Keratinocyte (primary cell): ENCODE results near the gene PCDH15. TPM values are rescaled to one million over a fixed set of nuclear protein-coding genes. Genes with fewer than 3 reads are reported as not detected.

ENCODE experiments used
- DNase-seq: peaks from one replicate; pipeline ENCODE4 v3.0.0-alpha.2; 2011; ENCODE audit warnings: low read depth, missing footprints, low spot score
- FAIRE-seq: peaks from 2 replicates; lab custom pipeline; 2011; peaks lifted over from hg19 to GRCh38; lab: Jason Lieb, UNC
- H2AFZ ChIP-seq: 2 replicates; pipeline ENCODE4 v1.6.0; 2012; ENCODE audit warnings: low read length, control low read depth, inconsistent platforms; ENCODE audit not compliant: control insufficient read depth
- H3K27ac ChIP-seq: 2 replicates; pipeline ENCODE4 v1.5.1; 2011; ENCODE audit warnings: low read length; ENCODE audit not compliant: control insufficient read depth, insufficient read depth
- H3K27me3 ChIP-seq: 3 replicates; pipeline ENCODE4 v1.6.0; 2011; ENCODE audit warnings: low read length; ENCODE audit not compliant: control insufficient read depth, insufficient read depth; ENCODE audit errors: extremely low read depth
- H3K36me3 ChIP-seq, 2 experiments: 2 replicates in 1 of 2; 3 replicates in 1 of 2; pipeline ENCODE4 v1.5.1; 2011; ENCODE audit warnings: low read length in 2 of 2, mild to moderate bottlenecking in 1 of 2; ENCODE audit not compliant: control insufficient read depth in 2 of 2, insufficient read depth in 2 of 2; ENCODE audit errors: extremely low read depth in 1 of 2
- H3K4me1 ChIP-seq: 3 replicates; pipeline ENCODE4 v1.5.1; 2011; ENCODE audit warnings: low read length; ENCODE audit not compliant: control insufficient read depth, insufficient read depth; ENCODE audit errors: extremely low read depth
- H3K4me2 ChIP-seq: 3 replicates; pipeline ENCODE4 v1.6.0; 2011; ENCODE audit warnings: low read depth, low read length; ENCODE audit not compliant: control insufficient read depth, insufficient read depth; ENCODE audit errors: extremely low read depth
- H3K4me3 ChIP-seq, 3 experiments: fragments of 200-600 bp in 1 of 3; sonication (generic) in 1 of 3; 2 replicates in 2 of 3; 3 replicates in 1 of 3; pipeline ENCODE4 v1.5.1; 2011 to 2016; ENCODE audit warnings: low read length in 3 of 3, mild to moderate bottlenecking in 3 of 3, control low read depth in 2 of 3, inconsistent platforms in 1 of 3, low read depth in 1 of 3, mixed read lengths in 1 of 3, mixed run types in 1 of 3, moderate library complexity in 1 of 3; ENCODE audit not compliant: control insufficient read depth in 2 of 3, insufficient read depth in 2 of 3; ENCODE audit errors: extremely low read depth in 1 of 3
- H3K79me2 ChIP-seq: 2 replicates; pipeline ENCODE4 v1.6.0; 2012; ENCODE audit warnings: low read length; ENCODE audit not compliant: control insufficient read depth, insufficient read depth
- H3K9ac ChIP-seq: 3 replicates; pipeline ENCODE4 v1.6.0; 2011; ENCODE audit warnings: low read length; ENCODE audit not compliant: control insufficient read depth, insufficient read depth; ENCODE audit errors: extremely low read depth
- H3K9me1 ChIP-seq: 3 replicates; pipeline ENCODE4 v1.6.0; 2011; ENCODE audit warnings: low read length; ENCODE audit not compliant: control insufficient read depth, insufficient read depth; ENCODE audit errors: extremely low read depth
- H3K9me3 ChIP-seq: 2 replicates; pipeline ENCODE4 v1.5.1; 2012; ENCODE audit warnings: low read depth, low read length; ENCODE audit not compliant: control insufficient read depth
- H4K20me1 ChIP-seq: 3 replicates; pipeline ENCODE4 v1.6.0; 2011; ENCODE audit warnings: low read length; ENCODE audit not compliant: control insufficient read depth, insufficient read depth; ENCODE audit errors: extremely low read depth
- CTCF ChIP-seq, 3 experiments: IDR thresholded peaks in 1 of 3; conservative IDR thresholded peaks in 1 of 3; optimal IDR thresholded peaks in 1 of 3; 2 replicates in 2 of 3; 3 replicates in 1 of 3; pipeline versions ENCODE3 to v1.5.1; 2011; ENCODE audit warnings: low read length in 3 of 3, mild to moderate bottlenecking in 3 of 3, moderate library complexity in 2 of 3, control low read depth in 1 of 3, inconsistent platforms in 1 of 3; ENCODE audit not compliant: insufficient read depth in 2 of 3; ENCODE audit errors: extremely low read depth in 1 of 3
- EZH2 ChIP-seq: IDR thresholded peaks from one replicate; pipeline ENCODE4 v1.6.1; 2012; ENCODE audit warnings: inconsistent platforms, mild to moderate bottlenecking, low read length, moderate library complexity
- dilution Hi-C: fragments of 300-500 bp; cut with MboI; formaldehyde crosslinking; loops from one replicate; pipeline ENCODE4 v1.7.0; 2020; ENCODE audit warnings: low sequenced_read_pairs; ENCODE audit not compliant: extremely low pct_ligation_motif_present
- polyA plus RNA-seq, 5 experiments: library from polyadenylated mRNA; depleted of rRNA in 3 of 5; stranded (reverse) in 3 of 5; stranded (forward) in 1 of 5; unstranded in 1 of 5; fragments of >200 nt; gene quantifications; 1 replicate in 1 of 5; 2 replicates in 3 of 5; 3 replicates in 1 of 5; pipeline versions ENCODE4 v1.2.1 to v1.2.3, GENCODE V29; 2011 to 2012; ENCODE audit warnings: missing spikeins in 2 of 5, low read depth in 1 of 5, low replicate concordance in 1 of 5

Gene PCDH15
- polyA plus RNA-seq, 1 donor (not counting 4 experiments of a cell fraction or from before 2014, with no cell fraction given): not detected

- H2AFZ ChIP-seq: no peak overlapping the region
- H3K27ac ChIP-seq: no peak overlapping the region
- H3K4me1 ChIP-seq: peaks cover 6% of the 10 kb centered on the region
- H3K4me2 ChIP-seq: no peak overlapping the region
- no peaks in the 10 kb centered on the region for H3K36me3 ChIP-seq
- H3K4me3 ChIP-seq: no peak overlapping the region
- no peaks in the 10 kb centered on the region for H3K27me3 ChIP-seq
- no peaks in the 10 kb centered on the region for H3K9me1 ChIP-seq
- no peak overlapping the region for H3K9ac ChIP-seq
- no peak for FAIRE-seq
- dilution Hi-C loops: no loop called here
- no peak for DNase-seq
- no peaks in the 10 kb centered on the region for H3K9me3 ChIP-seq
- H3K79me2 ChIP-seq: no peaks in the 10 kb centered on the region
- TF ChIP-seq EZH2: no peak
- TF ChIP-seq CTCF (optimal IDR thresholded peaks at IDR 0.05 in 1 of 3, IDR thresholded peaks at IDR 0.05 in 1 of 3, conservative IDR thresholded peaks at IDR 0.05 in 1 of 3; ENCODE audit: extremely low read depth in 1 of 3, insufficient read depth in 2 of 3, low read length in 3 of 3): no peak
- no peaks in the 10 kb centered on the region for H4K20me1 ChIP-seq
These were observed 967.1 kb downstream of the PCDH15 start for GRCh38 chr10:53833908-53834307.

- FAIRE-seq: no peak
- dilution Hi-C loops: no loop called here
These were observed 973.8 kb downstream of the PCDH15 start for GRCh38 chr10:53827261-53827660.

More at GRCh38 chr10:53827261-53827660, 973.8 kb downstream of the PCDH15 start:
- no peak overlapping the region for H3K4me2 ChIP-seq
- no peak overlapping the region for H3K27ac ChIP-seq
- H3K27me3 ChIP-seq: no peaks in the 10 kb centered on the region
- H2AFZ ChIP-seq: no peak overlapping the region
- no peak for TF ChIP-seq CTCF (optimal IDR thresholded peaks at IDR 0.05 in 1 of 3, IDR thresholded peaks at IDR 0.05 in 1 of 3, conservative IDR thresholded peaks at IDR 0.05 in 1 of 3; ENCODE audit: extremely low read depth in 1 of 3, insufficient read depth in 2 of 3, low read length in 3 of 3)
- no peak for TF ChIP-seq EZH2
- H3K4me3 ChIP-seq: no peak overlapping the region
- no peaks in the 10 kb centered on the region for H4K20me1 ChIP-seq
- H3K9me3 ChIP-seq: no peaks in the 10 kb centered on the region
- no peaks in the 10 kb centered on the region for H3K36me3 ChIP-seq
- no peaks in the 10 kb centered on the region for H3K9me1 ChIP-seq
- no peak overlapping the region for H3K9ac ChIP-seq
- DNase-seq: no peak
- no peaks in the 10 kb centered on the region for H3K4me1 ChIP-seq
- H3K79me2 ChIP-seq: no peaks in the 10 kb centered on the region
